ENCODE measurements around the gene TRIM16.
"Not testable (repeated sequence)": the region's sequence is repeated elsewhere in the genome, so short reads cannot be mapped to it uniquely, and the experiment has no call there.

- TF ChIP-seq CTCF, POLR2AphosphoS5, POLR2A (IDR thresholded peaks at IDR 0.05): not testable (repeated sequence)
Measured at GRCh38 chr17:15613111-15613510, 71.0 kb downstream of the TRIM16 start.
